Activated T-helper 17 cell treated with anti-CD3 and anti-CD28 coated beads, Interleukin-2, amount 50 U/mL, for 72 hours (primary cell): ENCODE measurements around the gene CLCN6. TPM values are rescaled to one million over a fixed set of nuclear protein-coding genes. Genes with fewer than 3 reads are reported as not detected.

Experiments used
- ATAC-seq: fragments of 150-1000 bp; cut with Tn5 transposase; replicated peaks from 2 replicates; pipeline ENCODE4 v1.10.0; 2021; ENCODE audit warnings: mild to moderate bottlenecking, moderate library complexity
- H3K27ac Mint-ChIP-seq: one replicate; pipeline ENCODE4 v1.8.0; 2022; ENCODE audit warnings: mixed read lengths
- H3K27me3 Mint-ChIP-seq: one replicate; pipeline ENCODE4 v1.8.0; 2022; ENCODE audit warnings: mixed read lengths
- H3K36me3 Mint-ChIP-seq: one replicate; pipeline ENCODE4 v1.8.0; 2022; ENCODE audit warnings: low read depth, mild to moderate bottlenecking, mixed read lengths
- H3K4me1 Mint-ChIP-seq: one replicate; pipeline ENCODE4 v1.8.0; 2022; ENCODE audit warnings: mixed read lengths
- H3K4me3 Mint-ChIP-seq: one replicate; pipeline ENCODE4 v1.8.0; 2022; ENCODE audit warnings: mild to moderate bottlenecking, mixed read lengths
- H3K9me3 Mint-ChIP-seq: one replicate; pipeline ENCODE4 v1.8.0; 2022; ENCODE audit warnings: mixed read lengths
- total RNA-seq, 2 donors: library from RNA; stranded (reverse); gene quantifications; one replicate each; pipeline ENCODE4 v1.2.3, GENCODE V29; 2022

The CLCN6 gene
- total RNA-seq, 2 donors from 2014 or later: 11.3 to 18.2 TPM

DNA sequence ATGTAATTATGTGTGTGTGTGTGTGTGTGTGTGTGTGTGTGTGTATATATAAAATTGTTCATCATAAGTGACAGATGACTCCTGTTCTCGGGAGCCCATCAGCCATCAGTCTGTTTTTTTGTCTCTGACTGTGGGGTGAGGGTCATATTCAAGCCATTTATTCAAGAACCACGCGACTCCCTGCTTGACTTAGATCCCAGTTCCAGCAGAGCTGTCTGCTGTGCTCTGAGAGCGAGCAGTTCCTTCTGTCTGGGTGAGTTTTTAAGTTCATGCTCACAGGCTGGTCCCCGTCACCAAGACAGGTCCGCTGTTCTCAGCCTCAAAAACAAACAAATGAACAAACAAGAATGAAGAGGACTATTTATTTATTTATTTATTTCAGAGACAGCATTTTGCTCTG lies 71.1 kb downstream of the CLCN6 start:
- Mint-ChIP-seq H3K4me3 (no peak overlapping the region), H3K4me1 (no peaks in the 10 kb centered on the region), H3K27ac (no peak overlapping the region), H3K9me3 (no peaks in the 10 kb centered on the region), H3K27me3 (peaks cover 22% of the 10 kb centered on the region), H3K36me3 (no peaks in the 10 kb centered on the region)
- ATAC-seq: no peak

DNA sequence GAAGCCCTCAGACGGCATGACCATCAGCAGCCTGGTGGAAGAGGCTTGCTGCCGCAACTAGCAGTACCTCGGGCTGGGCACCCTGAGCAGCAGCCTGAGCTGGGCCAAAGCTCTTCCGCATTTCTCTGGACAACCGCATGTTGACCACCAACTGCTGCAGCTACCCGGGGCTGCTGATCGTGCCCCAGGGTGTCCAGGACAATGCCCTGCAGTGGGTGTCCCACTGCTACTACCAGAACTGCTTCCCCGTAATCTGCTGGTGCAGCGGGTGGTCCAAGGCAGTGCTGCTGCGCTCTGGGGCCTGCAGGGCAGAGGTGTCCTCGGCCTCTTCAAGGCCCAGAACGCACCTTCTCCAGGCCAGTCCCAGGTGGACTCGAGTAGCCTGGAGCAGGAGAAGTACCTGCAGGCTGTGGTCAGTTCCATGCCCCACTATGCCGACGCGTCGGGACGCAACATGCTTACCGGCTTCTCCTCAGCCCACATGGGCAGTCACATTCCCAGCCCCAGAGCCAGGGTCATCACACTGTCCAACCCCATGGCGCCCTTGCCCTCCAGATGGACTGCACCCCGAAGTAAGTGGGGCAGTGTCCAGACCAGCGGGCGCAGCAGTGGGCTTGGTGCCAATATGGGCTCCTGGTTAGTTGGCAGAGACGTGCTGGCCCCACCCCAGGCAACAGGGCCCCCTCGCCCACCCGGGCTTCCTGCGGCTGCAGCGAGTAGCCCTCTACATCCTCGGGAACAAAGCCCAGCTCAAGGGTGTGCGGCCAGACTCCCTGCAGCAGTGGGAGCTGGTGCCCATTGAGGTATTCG lies 72.3 kb downstream of the CLCN6 start:
- H3K4me3 Mint-ChIP-seq: no peak overlapping the region
- no peaks in the 10 kb centered on the region for H3K36me3 Mint-ChIP-seq
- no peaks in the 10 kb centered on the region for H3K4me1 Mint-ChIP-seq
- no peak overlapping the region for H3K27ac Mint-ChIP-seq
- ATAC-seq: no peak
- peaks cover 26% of the 10 kb centered on the region for H3K27me3 Mint-ChIP-seq
- no peaks in the 10 kb centered on the region for H3K9me3 Mint-ChIP-seq

DNA sequence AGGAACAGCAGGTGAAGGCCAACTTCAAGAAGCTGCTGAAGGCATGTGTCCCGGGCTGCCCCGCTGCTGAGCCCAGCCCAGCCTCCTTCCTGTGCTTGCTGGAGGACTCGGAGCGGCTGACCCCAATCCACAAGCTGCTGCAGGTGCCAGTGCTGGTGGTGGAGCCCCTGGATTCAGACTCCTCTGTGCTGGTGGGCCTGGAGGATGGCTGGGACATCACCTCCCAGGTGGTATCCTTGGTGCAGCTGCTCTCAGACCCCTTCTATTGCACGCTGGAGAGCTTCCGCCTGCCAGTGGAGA lies 72.8 kb downstream of the CLCN6 start:
- H3K27ac Mint-ChIP-seq: no peak overlapping the region
- no peaks in the 10 kb centered on the region for H3K4me1 Mint-ChIP-seq
- H3K36me3 Mint-ChIP-seq: no peaks in the 10 kb centered on the region
- H3K9me3 Mint-ChIP-seq: no peaks in the 10 kb centered on the region
- H3K4me3 Mint-ChIP-seq: no peak overlapping the region
- peaks cover 23% of the 10 kb centered on the region for H3K27me3 Mint-ChIP-seq
- no peak for ATAC-seq

DNA sequence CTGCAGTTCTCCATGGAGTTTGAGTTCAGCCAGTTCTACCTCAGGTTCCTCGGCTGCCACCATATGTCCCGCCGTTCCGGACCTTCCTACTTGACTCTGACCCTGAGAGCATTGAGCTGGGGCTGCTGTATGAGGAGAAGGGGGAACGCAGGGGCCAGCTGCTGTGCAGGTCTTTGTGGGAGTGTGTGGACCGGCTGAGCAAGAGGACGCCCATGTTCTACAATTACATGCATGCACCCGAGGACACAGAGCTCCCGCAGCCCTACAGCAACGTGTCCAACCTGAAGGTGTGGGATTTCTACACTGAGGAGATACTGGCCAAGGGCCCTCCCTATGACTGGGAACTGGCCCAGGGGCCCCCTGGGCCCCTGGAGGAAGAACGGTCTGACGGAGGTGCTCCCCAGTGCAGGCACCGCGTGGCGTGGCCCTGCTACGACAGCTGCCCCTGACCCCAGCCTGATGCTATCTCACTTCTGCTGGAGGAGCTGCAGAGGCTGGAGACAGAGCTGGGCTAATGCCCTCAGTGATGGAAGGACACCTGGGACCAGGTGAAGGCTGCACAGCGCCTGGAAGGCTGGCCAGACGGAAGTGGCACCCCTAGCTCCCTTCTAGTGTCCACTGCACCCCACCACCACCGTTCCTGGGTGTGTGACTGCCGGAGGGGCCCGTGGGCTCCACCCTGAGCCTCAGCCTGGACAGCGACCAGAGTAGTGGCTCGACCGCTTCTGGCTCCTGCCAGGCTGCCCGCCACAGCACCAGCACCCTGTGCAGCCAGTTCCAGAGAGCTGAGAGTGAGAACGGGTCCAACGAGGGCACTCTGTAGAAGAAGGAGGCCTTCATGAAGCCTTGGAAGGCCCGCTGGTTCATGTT lies 73.6 kb downstream of the CLCN6 start:
- Mint-ChIP-seq H3K27ac (no peak overlapping the region), H3K36me3 (no peaks in the 10 kb centered on the region), H3K9me3 (no peaks in the 10 kb centered on the region), H3K27me3 (peaks cover 22% of the 10 kb centered on the region), H3K4me3 (no peak overlapping the region), H3K4me1 (no peaks in the 10 kb centered on the region)
- ATAC-seq: no peak

DNA sequence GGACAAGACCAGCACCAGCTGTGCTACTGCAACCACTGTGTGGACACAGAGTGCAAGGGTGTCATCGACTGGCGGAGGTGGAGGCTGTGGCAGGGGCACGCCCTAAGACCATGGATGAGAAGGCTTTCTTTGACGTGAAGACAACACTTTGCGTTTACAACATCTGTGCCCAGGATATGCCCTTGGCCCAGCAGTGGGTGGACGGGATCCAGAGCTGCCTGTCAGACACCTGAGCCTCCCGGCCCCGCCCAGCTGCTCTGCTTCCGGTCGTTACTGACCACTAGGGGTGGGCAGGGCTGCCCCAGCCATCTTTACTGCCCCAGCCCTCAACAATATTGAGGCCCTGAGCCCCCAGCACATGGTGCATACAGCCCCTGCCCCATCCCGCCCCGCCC lies 74.2 kb downstream of the CLCN6 start:
- no peaks in the 10 kb centered on the region for H3K9me3 Mint-ChIP-seq
- H3K36me3 Mint-ChIP-seq: no peaks in the 10 kb centered on the region
- no peak overlapping the region for H3K27ac Mint-ChIP-seq
- H3K4me3 Mint-ChIP-seq: no peak overlapping the region
- H3K27me3 Mint-ChIP-seq: peaks cover 20% of the 10 kb centered on the region
- no peaks in the 10 kb centered on the region for H3K4me1 Mint-ChIP-seq
- ATAC-seq: no peak

DNA sequence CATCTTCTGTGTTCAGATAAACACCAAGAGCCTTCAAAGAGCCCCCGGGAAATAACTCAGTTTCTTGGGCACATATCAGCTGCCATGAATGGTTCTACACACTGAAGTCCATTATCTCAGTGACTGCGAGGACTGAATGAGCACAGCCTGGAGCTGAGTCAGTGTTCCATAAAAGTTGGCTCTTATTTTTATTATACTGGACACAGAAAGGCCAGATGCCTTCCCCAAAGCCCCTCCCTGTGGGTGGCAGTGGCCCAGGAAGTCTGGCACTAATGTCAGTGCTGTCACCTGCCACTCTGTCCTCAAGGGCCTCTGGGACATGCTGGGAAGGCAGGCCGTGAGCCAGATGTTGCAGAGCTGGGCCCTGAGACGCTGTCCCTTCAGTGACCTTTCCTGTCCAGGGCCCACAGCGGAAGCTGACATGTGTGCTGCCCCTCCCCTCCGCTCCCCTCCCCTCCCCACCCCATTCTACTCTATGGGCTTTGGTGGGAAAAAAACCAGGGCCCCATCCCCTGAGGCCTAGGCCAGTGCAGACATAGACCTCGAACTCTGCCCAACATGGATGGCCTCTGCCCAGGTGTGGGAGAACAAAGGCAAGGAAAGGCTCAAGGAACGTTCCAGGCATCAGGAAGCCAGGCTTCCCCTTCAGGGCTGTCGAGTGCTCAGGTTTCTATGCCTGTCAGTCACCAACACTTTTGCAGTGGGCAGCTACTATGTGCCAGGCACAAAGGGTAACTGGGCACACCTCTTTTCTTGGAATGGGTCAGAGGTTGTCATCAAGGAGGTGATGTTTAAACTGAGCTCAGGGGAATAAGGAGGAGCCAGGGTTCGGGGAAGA lies 75.1 kb downstream of the CLCN6 start:
- peaks cover 20% of the 10 kb centered on the region for H3K27me3 Mint-ChIP-seq
- H3K27ac Mint-ChIP-seq: no peak overlapping the region
- H3K4me3 Mint-ChIP-seq: no peak overlapping the region
- no peaks in the 10 kb centered on the region for H3K4me1 Mint-ChIP-seq
- ATAC-seq: no peak
- no peaks in the 10 kb centered on the region for H3K9me3 Mint-ChIP-seq
- H3K36me3 Mint-ChIP-seq: no peaks in the 10 kb centered on the region

DNA sequence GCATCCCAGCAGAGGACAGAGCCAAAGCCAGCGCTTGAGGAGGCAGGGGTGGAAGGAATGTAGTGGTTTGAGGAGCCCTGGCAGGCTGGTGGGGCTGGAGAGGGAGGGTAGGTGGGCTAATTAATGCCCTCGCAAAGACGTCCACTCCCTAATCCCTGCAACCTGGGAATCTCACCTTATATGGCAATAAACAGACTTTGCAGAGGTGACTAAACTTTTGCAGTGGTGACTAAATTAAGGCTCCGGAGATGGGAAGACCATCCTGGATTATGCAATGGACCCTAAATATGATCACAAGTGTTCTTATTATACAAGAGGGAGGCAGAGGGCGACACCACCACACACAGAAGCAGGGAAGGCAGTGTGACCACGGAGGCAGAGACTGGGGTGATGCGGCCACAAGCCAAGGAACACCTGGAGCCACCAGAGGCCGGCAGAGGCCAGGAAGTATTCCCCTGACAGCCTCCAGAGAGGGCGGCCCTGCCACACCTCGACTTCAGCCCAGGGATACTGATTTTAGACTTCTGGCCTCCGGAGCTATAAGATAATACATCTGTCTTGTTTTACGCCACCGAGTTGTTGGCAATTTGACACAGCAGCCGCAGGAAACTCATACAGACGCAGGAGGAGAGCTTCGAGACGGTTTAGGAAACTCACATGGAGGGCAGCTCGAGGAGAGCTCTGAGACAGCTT lies 75.9 kb downstream of the CLCN6 start:
- Mint-ChIP-seq H3K9me3 (no peaks in the 10 kb centered on the region), H3K36me3 (no peaks in the 10 kb centered on the region), H3K4me3 (no peak overlapping the region), H3K27ac (no peak overlapping the region), H3K27me3 (peaks cover 16% of the 10 kb centered on the region), H3K4me1 (no peaks in the 10 kb centered on the region)
- no peak for ATAC-seq

DNA sequence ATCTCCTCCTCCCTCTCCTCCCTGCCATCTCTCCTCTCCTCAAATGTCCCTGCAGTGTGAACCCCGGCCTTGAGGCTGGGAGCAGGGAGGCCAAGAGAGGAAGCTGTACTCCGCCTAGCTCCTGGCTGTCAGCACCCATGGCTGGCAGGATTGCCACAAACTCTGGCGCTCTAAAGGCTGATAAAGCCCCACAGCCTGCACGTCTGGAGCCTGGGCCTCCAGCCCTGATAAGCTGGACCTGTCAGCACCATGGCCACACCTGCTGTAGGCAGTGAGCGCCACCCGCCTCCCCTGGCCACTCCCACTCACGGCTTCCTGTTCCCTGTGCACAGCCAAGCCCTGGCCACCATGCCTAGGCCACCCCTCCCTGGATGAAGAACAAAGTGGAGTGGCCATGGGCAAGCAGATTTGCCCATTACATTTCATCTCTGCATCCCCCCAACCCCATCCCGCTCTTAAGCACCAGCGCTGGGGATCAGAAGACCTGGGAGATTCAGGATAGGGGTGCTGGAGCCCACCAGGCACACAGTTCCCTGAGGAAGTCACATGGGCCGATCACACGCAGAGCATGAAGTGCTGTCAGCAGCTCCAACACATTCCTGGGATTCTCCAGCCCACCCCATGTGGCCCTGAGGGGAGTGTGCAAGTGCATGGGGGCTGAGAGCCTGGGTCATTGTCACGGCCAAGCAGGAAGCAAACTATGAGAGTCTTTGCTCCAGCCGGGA lies 77.0 kb downstream of the CLCN6 start:
- Mint-ChIP-seq H3K4me1 (no peaks in the 10 kb centered on the region), H3K36me3 (no peaks in the 10 kb centered on the region), H3K4me3 (no peak overlapping the region), H3K27ac (no peak overlapping the region), H3K9me3 (no peaks in the 10 kb centered on the region), H3K27me3 (peaks cover 16% of the 10 kb centered on the region)
- no peak for ATAC-seq

DNA sequence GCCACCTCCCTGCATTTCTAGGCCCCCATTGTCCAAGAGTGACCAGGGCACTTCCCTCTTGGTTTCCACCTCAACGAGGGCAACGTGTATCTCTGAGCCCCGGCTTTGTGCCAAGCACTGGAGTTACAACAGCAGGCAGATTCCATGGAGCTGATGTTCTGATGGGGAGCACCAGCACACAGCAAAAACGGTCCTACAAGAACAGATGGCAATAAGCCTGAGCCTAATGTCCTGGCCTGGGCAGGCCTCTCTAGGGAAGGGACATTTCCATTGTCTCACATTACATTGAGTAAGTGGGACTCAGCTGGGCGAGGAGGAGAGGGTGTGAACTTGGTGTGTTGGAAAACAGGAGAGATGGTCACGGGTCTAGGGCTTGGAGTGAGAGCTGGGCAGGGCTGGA lies 79.9 kb downstream of the CLCN6 start:
- no peak overlapping the region for H3K4me3 Mint-ChIP-seq
- H3K9me3 Mint-ChIP-seq: no peaks in the 10 kb centered on the region
- ATAC-seq: no peak
- H3K36me3 Mint-ChIP-seq: no peaks in the 10 kb centered on the region
- no peaks in the 10 kb centered on the region for H3K4me1 Mint-ChIP-seq
- peaks cover 16% of the 10 kb centered on the region for H3K27me3 Mint-ChIP-seq
- no peak overlapping the region for H3K27ac Mint-ChIP-seq

DNA sequence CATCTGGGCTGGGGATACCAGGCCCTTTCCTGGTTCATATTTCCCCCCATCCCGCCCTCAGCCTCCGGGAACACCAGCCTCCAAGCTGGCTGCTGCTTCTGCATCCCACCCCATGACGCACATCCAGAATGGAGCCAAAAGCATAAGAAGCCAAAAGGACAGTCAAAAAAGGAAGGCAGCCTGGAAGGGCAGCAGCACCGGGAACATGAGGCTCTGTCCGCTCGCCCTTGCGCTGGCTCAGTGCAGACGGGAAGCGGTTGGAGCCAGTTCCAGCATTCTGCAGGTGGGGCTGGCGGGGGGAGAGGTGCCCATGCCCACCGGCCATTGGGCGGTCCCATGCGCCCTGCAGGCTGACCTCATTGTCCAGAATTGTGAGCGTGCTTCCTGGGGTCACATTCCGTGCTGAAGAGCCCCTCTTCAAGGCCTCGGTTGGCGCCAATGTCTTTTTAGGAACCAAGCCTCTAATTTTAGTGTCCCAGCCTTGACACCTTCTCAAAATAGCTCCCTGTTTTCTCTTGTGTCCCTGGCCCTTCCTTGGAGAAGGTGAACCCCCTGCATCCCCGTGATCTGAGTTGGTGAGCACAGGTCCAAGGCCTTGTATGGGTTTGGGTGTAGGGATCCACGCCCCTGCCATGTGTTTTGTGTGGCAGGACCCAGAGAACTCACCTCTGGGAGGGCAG lies 81.1 kb downstream of the CLCN6 start:
- H3K4me3 Mint-ChIP-seq: no peak overlapping the region
- peaks cover 7% of the 10 kb centered on the region for H3K27me3 Mint-ChIP-seq
- no peaks in the 10 kb centered on the region for H3K36me3 Mint-ChIP-seq
- H3K9me3 Mint-ChIP-seq: no peaks in the 10 kb centered on the region
- H3K27ac Mint-ChIP-seq: no peak overlapping the region
- no peaks in the 10 kb centered on the region for H3K4me1 Mint-ChIP-seq
- ATAC-seq: no peak

DNA sequence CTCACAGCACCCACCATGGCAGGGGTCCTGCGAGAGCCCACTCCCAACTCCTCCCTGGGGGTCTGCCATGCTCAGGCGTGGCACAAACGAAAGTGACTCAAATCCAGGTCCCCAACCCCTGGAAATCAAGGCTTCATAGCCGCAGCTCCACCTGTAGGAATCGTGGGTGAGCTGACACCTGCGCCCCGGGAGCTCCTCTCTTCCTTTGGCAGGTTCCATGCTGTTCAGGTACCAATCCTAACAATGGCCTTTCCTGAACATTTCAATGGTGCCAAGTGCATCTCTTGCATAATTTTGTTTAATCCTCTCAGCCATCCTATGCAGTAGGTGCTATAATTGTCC lies 81.6 kb downstream of the CLCN6 start:
- Mint-ChIP-seq H3K4me3 (no peak overlapping the region), H3K27me3 (peaks cover 5% of the 10 kb centered on the region), H3K27ac (no peak overlapping the region), H3K9me3 (no peaks in the 10 kb centered on the region), H3K4me1 (no peaks in the 10 kb centered on the region), H3K36me3 (no peaks in the 10 kb centered on the region)
- ATAC-seq: no peak

DNA sequence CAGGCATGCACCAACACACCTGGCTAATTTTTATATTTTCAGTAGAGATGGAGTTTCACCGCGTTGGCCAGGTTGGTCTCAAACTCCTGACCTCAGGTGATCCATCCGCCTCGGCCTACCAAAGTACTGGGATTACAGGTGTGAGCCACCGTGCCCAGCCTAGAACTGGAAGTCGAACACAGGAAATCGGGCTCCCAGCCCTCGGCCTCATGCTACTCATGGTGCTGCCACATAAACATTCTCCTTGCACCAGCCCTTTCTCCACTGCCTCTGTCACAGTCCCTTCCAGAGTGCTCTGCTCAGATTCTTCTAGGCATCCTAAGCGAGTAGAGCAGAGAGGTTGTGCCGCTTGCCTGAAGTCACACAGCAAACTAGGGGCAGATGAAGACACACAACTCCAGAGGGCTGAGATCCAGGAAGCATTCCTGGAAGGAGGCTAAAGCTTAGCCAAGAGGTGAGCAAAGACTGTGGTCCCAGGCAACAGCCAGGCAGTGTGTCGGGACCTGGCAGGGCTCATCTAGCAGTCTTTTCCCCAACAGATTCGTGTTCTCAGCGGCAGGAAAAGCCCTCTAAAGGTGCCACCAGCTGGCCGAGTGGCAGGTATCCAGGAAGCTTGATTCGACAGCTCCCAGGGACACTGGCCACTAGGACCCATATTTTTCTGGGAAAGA lies 82.3 kb downstream of the CLCN6 start:
- Mint-ChIP-seq H3K9me3 (no peaks in the 10 kb centered on the region), H3K4me1 (no peaks in the 10 kb centered on the region), H3K27me3 (no peaks in the 10 kb centered on the region), H3K4me3 (no peak overlapping the region), H3K36me3 (no peaks in the 10 kb centered on the region), H3K27ac (no peak overlapping the region)
- no peak for ATAC-seq

DNA sequence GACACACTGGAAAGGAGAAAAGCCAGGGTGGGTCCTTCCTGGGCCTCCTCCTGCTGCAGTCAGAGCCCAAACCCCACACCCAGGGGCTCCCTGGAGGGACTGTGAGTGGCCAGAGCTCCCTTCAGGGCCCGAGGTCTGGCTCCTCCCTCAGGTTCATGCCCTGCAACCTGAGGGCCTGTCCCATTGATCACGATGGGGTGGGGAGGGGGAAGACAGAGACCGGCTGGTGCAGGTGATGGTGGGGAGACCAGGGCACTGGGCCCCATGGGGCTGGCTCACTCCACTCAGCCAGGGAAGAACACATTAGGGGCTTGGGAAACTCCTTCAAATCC lies 82.9 kb downstream of the CLCN6 start:
- H3K4me1 Mint-ChIP-seq: no peaks in the 10 kb centered on the region
- peaks cover under 1% of the 10 kb centered on the region for H3K27me3 Mint-ChIP-seq
- H3K4me3 Mint-ChIP-seq: no peak overlapping the region
- no peaks in the 10 kb centered on the region for H3K9me3 Mint-ChIP-seq
- no peak overlapping the region for H3K27ac Mint-ChIP-seq
- ATAC-seq: no peak
- H3K36me3 Mint-ChIP-seq: no peaks in the 10 kb centered on the region
